Muscle layer of colon (tissue), 2 donors: ENCODE results near the gene LIMA1.
A peak's percentile ranks its signal among the peaks of the same experiment; 100 is the strongest.
"Not testable (repeated sequence)": the region's sequence is repeated elsewhere in the genome, so short reads cannot be mapped to it uniquely, and the experiment has no call there.

Experiments
- H3K27ac ChIP-seq: one replicate; pipeline ENCODE4 v1.7.0; 2013; ENCODE audit warnings: low read depth, mild to moderate bottlenecking, low read length, moderate library complexity
- H3K27me3 ChIP-seq, 2 donors: one replicate each; pipeline ENCODE4 v1.7.0; 2013; ENCODE audit warnings: low read length in 2 of 2, mild to moderate bottlenecking in 2 of 2; ENCODE audit not compliant: insufficient read depth in 2 of 2, control insufficient read depth in 1 of 2
- H3K36me3 ChIP-seq: one replicate; pipeline ENCODE4 v1.7.0; 2013; ENCODE audit warnings: mild to moderate bottlenecking, low read length; ENCODE audit not compliant: insufficient read depth
- H3K4me1 ChIP-seq: one replicate; pipeline ENCODE4 v1.7.0; 2013; ENCODE audit warnings: mild to moderate bottlenecking, low read length; ENCODE audit not compliant: insufficient read depth
- H3K4me3 ChIP-seq, 2 donors: one replicate each; pipeline ENCODE4 v1.7.0; 2013; ENCODE audit warnings: low read length in 2 of 2, low read depth in 1 of 2, mild to moderate bottlenecking in 1 of 2, moderate library complexity in 1 of 2
- H3K9ac ChIP-seq: one replicate; pipeline ENCODE4 v1.7.0; 2013; ENCODE audit warnings: low read length
- H3K9me3 ChIP-seq: one replicate; pipeline ENCODE4 v1.7.0; 2013; ENCODE audit warnings: mild to moderate bottlenecking, low read length
- donor health status: abdominal sarcoma.
- donor health status: Adenocarcinoma of cecum.

The LIMA1 gene

DNA sequence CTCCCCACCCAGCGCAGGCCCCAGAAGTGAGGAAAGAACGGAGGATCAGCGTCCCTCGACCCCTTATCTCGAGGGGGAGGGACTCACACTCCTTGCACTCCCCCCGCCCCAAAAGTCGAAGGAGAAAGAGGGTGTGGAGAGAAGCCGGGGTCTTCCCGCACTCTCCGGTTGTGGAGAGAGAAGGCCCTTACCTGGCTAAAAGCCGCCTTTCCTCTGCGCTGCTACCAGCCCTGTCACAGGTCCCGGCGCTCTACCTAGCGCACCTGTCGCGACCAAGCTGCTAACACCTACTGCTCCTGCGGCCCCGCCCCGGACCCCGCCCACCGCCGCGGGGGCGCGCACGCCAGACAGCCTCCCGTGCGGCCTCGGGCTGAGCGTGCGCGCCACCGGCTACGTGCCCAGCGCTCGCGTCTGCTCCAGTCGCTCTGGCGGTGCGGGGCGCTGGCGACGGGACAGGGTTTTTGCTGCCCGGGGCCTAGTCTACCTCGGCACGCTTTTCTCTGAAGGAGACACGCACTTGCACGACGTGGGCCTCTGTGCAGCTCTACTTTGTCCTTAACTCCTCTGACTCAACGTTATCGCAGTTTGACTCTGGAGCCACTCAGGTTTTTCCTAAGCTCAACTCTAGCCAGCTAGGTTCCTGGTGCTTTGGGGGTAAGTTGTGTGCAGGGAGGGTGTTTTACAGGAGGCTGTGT is at the start of gene LIMA1:
Gene LIMA1 (minus strand): TSS at position 292 of the 695 bp plus-strand sequence. CDS start 34,769 bp downstream, outside the sequence.
- no peaks in the 10 kb centered on the region for H3K27me3 ChIP-seq
- H3K36me3 ChIP-seq = no peaks in the 10 kb centered on the region

GRCh38 chr12:50331745-50332144 is 48.4 kb upstream of the LIMA1 start:
- no peak overlapping the region for H3K27ac ChIP-seq
- no peaks in the 10 kb centered on the region for H3K9me3 ChIP-seq
- no peaks in the 10 kb centered on the region for H3K36me3 ChIP-seq
- no peak overlapping the region for H3K4me3 ChIP-seq
- no peak overlapping the region for H3K9ac ChIP-seq
- H3K4me1 ChIP-seq = no peaks in the 10 kb centered on the region
- no peaks in the 10 kb centered on the region for H3K27me3 ChIP-seq

More for the DNA sequence above, at the start of gene LIMA1:
- Histone ChIP-seq H3K9me3 (no peaks in the 10 kb centered on the region), H3K27ac (peak within 1 kb of the TSS; percentile 46), H3K4me3 (peak within 1 kb of the TSS; percentile 45 to 98), H3K9ac (peak within 1 kb of the TSS; percentile 85), H3K4me1 (peaks cover 7% of the 10 kb centered on the region)

DNA sequence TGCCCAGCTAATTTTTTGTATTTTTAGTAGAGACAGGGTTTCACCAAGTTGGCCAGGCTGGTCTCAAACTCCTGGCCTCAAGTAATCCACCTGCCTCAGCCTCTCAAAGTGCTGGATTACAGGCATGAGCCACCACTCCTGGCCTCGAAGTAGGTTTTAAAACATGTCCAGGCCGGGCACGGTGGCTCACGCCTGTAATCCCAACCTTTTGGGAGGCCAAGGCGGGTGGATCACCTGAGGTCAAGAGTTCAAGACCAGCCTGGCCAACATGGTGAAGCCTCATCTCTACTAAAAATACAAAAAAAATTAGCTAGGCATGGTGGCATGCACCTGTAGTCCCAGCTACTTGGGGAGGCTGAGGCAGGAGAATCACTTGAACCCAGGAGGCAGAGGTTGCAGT is 45.3 kb upstream of the LIMA1 start:
- not testable (repeated sequence) for H3K4me1 ChIP-seq, H3K27ac ChIP-seq, H3K9ac ChIP-seq, H3K27me3 ChIP-seq, H3K9me3 ChIP-seq, H3K36me3 ChIP-seq, H3K4me3 ChIP-seq

DNA sequence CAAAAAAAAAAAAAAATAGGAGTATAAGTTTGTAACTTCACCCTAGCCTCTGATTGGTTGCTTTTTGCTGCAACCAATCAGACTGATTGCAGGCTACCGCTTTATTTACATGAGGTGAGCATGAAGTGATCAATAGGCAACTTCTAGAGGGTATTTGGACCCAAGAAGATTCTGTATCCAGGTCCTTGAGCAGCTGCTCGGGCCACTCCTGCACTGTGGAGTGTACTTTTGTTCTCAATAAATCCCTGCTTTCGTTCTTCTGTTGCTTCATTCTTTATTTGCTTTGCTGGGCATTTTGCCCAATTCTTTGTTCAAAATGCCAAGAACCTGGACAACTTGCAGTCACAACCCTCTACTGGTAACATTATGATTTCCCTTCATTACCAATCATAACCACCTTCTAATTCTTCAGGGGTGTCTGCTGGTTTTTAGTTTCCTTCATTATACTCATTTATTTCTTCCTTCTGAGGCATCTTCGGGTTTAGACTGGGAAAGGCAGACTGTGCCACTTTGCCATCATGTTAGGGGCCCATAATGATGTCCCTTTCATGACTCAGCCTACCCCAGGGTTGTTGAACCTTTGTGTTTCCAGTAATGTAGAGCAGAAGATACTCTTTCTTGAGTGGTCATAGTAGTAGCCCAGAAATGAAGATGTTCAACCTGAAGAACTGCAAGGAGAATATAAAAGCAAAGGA is 43.4 kb upstream of the LIMA1 start:
- H3K9ac ChIP-seq = no peak overlapping the region
- no peak overlapping the region for H3K4me3 ChIP-seq
- no peaks in the 10 kb centered on the region for H3K27me3 ChIP-seq
- no peaks in the 10 kb centered on the region for H3K36me3 ChIP-seq
- H3K27ac ChIP-seq = no peak overlapping the region
- no peaks in the 10 kb centered on the region for H3K9me3 ChIP-seq
- H3K4me1 ChIP-seq = no peaks in the 10 kb centered on the region

GRCh38 chr12:50325890-50326391 is 42.6 kb upstream of the LIMA1 start:
- Histone ChIP-seq H3K27ac (no peak overlapping the region), H3K4me1 (no peaks in the 10 kb centered on the region), H3K9me3 (no peaks in the 10 kb centered on the region), H3K27me3 (no peaks in the 10 kb centered on the region), H3K9ac (no peak overlapping the region), H3K4me3 (no peak overlapping the region), H3K36me3 (no peaks in the 10 kb centered on the region)

- not testable (repeated sequence) for H3K4me3 ChIP-seq, H3K9me3 ChIP-seq, H3K9ac ChIP-seq, H3K36me3 ChIP-seq, H3K27ac ChIP-seq, H3K27me3 ChIP-seq, H3K4me1 ChIP-seq
Measured at GRCh38 chr12:50324770-50325169, 41.5 kb upstream of the LIMA1 start.

- not testable (repeated sequence) for H3K36me3 ChIP-seq, H3K27ac ChIP-seq, H3K4me3 ChIP-seq, H3K9me3 ChIP-seq, H3K4me1 ChIP-seq, H3K27me3 ChIP-seq, H3K9ac ChIP-seq
Measured at GRCh38 chr12:50324077-50324476, 40.8 kb upstream of the LIMA1 start.

GRCh38 chr12:50322206-50322605 is 38.9 kb upstream of the LIMA1 start:
- Histone ChIP-seq H3K4me3 (no peak overlapping the region), H3K36me3 (no peaks in the 10 kb centered on the region), H3K9ac (no peak overlapping the region), H3K27ac (no peak overlapping the region), H3K4me1 (no peaks in the 10 kb centered on the region), H3K27me3 (no peaks in the 10 kb centered on the region), H3K9me3 (no peaks in the 10 kb centered on the region)

- Histone ChIP-seq H3K9ac (no peak overlapping the region), H3K36me3 (no peaks in the 10 kb centered on the region), H3K27ac (no peak overlapping the region), H3K9me3 (no peaks in the 10 kb centered on the region), H3K4me1 (no peaks in the 10 kb centered on the region), H3K27me3 (no peaks in the 10 kb centered on the region), H3K4me3 (no peak overlapping the region)
Measured at GRCh38 chr12:50317203-50317602, 33.9 kb upstream of the LIMA1 start.

DNA sequence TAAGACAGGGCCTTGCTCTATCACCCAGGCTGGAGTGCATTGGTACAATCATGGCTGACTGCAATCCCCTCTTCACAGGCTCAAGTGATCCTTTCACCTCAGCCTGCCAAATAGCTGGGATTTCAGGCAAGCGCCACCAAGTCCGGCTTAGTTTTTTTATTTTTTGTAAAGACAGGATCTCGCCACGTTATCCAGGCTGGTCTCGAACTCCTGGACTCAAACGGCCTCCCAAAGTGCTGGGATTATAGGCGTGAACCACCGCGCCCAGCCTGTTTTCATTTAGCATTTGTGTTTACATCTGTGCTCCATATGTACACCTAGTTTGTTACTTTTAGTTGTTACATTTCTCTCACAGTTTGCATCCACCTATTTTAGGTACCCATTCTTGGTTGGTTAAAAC is 32.5 kb upstream of the LIMA1 start:
- H3K4me1 ChIP-seq = no peaks in the 10 kb centered on the region
- H3K36me3 ChIP-seq = no peaks in the 10 kb centered on the region
- H3K27me3 ChIP-seq = no peaks in the 10 kb centered on the region
- no peaks in the 10 kb centered on the region for H3K9me3 ChIP-seq
- H3K27ac ChIP-seq = no peak overlapping the region
- H3K9ac ChIP-seq = no peak overlapping the region
- no peak overlapping the region for H3K4me3 ChIP-seq

DNA sequence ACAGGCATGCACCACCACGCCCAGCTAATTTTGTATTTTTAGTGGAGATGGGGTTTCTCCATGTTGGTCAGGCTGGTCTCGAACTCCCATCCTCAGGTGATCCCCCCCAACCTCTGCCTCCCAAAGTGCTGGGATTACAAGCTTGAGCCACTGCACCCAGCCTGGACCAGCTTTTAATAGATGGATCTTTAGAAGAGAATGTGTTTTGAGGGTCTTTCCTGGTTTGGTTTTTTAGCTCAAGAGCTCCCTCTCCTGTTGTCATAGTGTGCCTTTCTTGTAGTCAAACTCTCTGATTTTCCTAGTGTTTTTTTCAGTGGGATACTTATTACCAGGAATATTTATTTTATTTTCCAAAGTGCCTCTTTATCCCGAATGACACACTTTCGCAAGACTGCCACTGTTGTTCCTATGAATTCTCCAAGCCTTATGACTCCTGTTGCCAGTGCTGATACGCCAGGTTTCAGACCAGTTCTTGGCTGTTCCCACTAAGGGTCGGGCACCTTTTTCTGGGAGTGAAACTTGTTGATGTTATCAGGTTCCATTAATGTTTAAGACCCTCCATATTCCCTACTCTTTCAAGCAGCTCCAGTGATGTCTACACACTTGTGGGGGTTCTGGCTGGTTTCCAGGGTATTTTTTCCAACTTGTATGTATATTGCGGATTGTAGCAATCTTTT is 31.5 kb upstream of the LIMA1 start:
- Histone ChIP-seq H3K4me1 (no peaks in the 10 kb centered on the region), H3K27ac (no peak overlapping the region), H3K9ac (no peak overlapping the region), H3K36me3 (no peaks in the 10 kb centered on the region), H3K9me3 (no peaks in the 10 kb centered on the region), H3K4me3 (no peak overlapping the region), H3K27me3 (no peaks in the 10 kb centered on the region)
